ENCODE results near the gene NR2F1-AS1. TPM values are rescaled to one million over a fixed set of nuclear protein-coding genes. Genes with fewer than 3 reads are reported as not detected.
"Not testable (repeated sequence)": the region's sequence is repeated elsewhere in the genome, so short reads cannot be mapped to it uniquely, and the experiment has no call there.

Gene NR2F1-AS1
- total RNA-seq, 1 experiment from 2014 or later, result 23.0 TPM

- in situ Hi-C loops (cut with HindIII; ENCODE audit: low sequenced_read_pairs), result no loop called here
- DNase-seq (ENCODE audit: low spot score), result no peak
Observed at GRCh38 chr5:93477816-93478215, 103.2 kb downstream of the NR2F1-AS1 start.

GRCh38 chr5:93476251-93476742, 104.7 kb downstream of the NR2F1-AS1 start:
- no peak for DNase-seq (ENCODE audit: low spot score)
- in situ Hi-C loops (cut with HindIII; ENCODE audit: low sequenced_read_pairs), result no loop called here

DNA sequence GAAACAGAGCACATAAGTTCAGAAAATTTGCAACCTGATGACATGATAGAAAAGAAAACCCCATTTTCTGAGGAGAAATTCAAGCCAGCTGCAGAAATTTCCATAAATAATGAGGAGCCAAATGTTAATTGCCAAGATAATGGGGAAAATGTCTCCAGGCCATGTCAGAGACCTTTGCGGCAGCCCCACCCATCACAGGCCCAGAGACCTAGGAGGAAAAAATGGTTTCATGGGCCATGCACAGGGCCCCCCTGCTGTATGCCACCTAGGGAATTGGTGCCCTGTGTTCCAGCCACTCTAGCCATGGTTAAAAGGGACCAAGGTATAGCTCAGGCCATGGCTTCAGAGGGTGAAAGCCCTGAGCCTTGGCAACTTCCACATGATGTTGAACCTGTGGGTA, 118.1 kb downstream of the NR2F1-AS1 start:
- no peak for DNase-seq (ENCODE audit: low spot score)
- in situ Hi-C loops (cut with HindIII; ENCODE audit: low sequenced_read_pairs), result no loop called here

DNA sequence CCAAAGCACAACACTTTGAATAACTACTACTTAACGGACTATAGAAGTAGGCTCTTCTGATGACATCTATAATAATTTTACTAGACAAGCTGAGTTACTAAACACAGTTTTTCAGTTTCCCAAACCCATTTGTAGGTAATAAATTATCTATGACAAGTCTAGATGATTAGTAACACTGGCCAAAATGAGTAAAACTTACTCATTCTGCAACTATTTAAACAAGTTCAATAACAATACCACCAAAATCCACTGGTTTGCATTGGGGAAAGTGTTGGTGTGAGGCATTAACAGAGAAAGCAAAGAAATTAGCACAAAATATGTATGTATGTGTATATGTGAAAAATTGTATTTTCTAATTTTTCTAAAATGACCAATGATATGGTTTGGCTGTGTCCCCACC, 119.3 kb downstream of the NR2F1-AS1 start:
- DNase-seq (ENCODE audit: low spot score), result no peak
- in situ Hi-C loops (cut with HindIII; ENCODE audit: low sequenced_read_pairs), result no loop called here

GRCh38 chr5:93460286-93460685, 120.7 kb downstream of the NR2F1-AS1 start:
- in situ Hi-C loops (cut with HindIII; ENCODE audit: low sequenced_read_pairs), result no loop called here
- DNase-seq (ENCODE audit: low spot score), result no peak

DNA sequence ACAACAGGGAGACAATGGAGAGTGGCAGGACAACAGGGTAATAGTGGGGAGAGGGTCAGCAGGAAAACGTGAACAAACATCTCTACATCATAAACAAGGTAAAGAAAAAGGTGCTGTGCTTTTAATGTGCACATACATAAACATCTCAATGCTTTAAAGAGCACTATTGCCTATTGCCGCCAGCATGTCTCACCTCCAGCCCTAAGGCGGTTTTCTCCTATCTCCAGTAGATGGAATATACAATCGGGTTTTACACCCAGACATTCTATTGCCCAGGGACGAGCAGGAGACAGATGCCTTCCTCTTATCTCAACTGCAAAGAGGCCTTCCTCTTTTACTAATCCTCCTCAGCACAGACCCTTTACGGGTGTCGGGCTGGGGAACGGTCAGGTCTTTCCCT, 124.2 kb downstream of the NR2F1-AS1 start:
- in situ Hi-C loops (cut with HindIII; ENCODE audit: low sequenced_read_pairs), result not testable (repeated sequence)

GRCh38 chr5:93454896-93455295, 126.1 kb downstream of the NR2F1-AS1 start:
- in situ Hi-C loops (cut with HindIII; ENCODE audit: low sequenced_read_pairs), result no loop called here
- no peak for DNase-seq (ENCODE audit: low spot score)

More for the DNA sequence above, 124.2 kb downstream of the NR2F1-AS1 start:
- not testable (repeated sequence) for DNase-seq (ENCODE audit: low spot score)

- in situ Hi-C loops (cut with HindIII; ENCODE audit: low sequenced_read_pairs), result no loop called here
- no peak for DNase-seq (ENCODE audit: low spot score)
Observed at GRCh38 chr5:93452255-93452654, 128.8 kb downstream of the NR2F1-AS1 start.

DNA sequence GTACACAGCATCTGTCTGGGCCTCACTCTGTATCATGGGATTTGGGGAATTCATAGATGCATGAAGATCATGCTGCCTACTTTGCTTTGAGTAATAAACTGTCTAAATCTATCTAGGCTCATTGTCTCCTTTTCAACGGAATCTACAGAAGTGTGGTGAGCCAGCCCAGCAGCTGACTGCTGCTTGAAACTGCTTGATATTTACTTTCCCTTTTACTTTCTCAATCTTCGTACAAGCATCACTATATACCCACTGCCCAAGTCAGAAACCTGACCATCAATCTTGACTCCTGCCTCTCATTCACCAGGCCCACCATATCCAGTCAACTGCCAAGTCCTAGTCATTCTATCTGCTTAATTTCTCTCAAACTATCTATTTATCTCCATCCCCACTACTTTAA, 142.9 kb downstream of the NR2F1-AS1 start:
- no peak for DNase-seq (ENCODE audit: low spot score)
- in situ Hi-C loops (cut with HindIII; ENCODE audit: low sequenced_read_pairs), result no loop called here

DNA sequence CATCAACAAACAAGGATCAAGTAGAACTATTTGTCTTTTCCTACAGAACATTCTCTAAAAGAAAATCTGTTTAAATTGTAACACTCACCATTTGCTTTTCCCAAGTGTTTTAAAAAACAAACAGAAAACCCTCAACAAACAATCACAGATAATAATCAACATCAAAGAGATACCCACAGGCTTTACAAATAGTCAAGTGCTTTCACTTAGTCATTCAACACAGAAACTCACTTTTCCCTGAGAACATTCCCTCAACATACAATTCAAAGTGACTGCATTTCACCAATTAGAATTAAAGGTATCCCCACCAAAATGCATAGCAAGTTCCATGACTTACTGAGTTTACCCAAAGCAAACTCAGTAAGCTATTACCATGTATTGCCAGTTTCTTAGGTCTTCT, 144.9 kb downstream of the NR2F1-AS1 start:
- no peak for DNase-seq (ENCODE audit: low spot score)
- in situ Hi-C loops (cut with HindIII; ENCODE audit: low sequenced_read_pairs), result no loop called here

GRCh38 chr5:93433422-93433821, 147.6 kb downstream of the NR2F1-AS1 start:
- DNase-seq (ENCODE audit: low spot score), result no peak
- in situ Hi-C loops (cut with HindIII; ENCODE audit: low sequenced_read_pairs), result no loop called here

DNA sequence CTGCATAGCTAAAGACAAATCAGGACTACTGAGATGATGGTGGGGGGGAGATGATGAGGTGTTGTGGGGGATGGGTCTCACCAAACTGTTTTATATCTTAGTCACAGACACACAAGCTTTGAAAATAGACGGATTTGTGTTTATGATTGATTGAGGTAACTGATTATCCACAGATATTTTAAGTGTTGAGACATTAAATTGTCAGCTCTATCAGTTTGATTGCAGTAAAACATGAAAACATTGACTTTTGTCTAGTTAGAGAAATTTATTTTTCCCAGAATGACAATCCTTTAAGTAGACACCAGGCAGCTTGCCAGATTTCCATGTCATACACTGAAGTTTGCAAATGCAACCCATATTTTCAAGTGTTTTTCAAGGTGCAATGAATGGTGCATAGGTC, 149.8 kb downstream of the NR2F1-AS1 start:
- in situ Hi-C loops (cut with HindIII; ENCODE audit: low sequenced_read_pairs), result no loop called here
- no peak for DNase-seq (ENCODE audit: low spot score)

GRCh38 chr5:93430673-93431199, 150.3 kb downstream of the NR2F1-AS1 start:
- in situ Hi-C loops (cut with HindIII; ENCODE audit: low sequenced_read_pairs), result no loop called here
- DNase-seq (ENCODE audit: low spot score), result no peak

- no peak for DNase-seq (ENCODE audit: low spot score)
- in situ Hi-C loops (cut with HindIII; ENCODE audit: low sequenced_read_pairs), result no loop called here
Observed at GRCh38 chr5:93430118-93430517, 150.9 kb downstream of the NR2F1-AS1 start.

DNA sequence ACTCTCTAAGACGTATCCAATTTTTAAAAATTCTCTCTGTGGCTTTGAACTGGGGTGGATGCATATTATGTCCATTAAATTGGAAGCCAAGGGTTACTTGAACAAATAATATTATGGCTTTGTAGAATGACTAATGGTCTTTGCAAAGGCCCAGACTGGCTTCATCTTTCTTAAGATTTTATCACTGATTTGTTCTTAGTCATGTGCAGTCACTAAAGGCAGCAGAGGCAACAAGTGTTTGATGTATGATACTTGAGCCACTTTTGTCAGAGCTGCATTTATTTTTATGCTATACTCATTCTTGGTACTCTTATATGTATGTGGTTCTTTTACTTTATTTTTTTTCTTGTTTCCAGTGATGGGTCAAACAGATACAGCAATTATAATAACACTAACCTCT, 152.2 kb downstream of the NR2F1-AS1 start:
- no peak for DNase-seq (ENCODE audit: low spot score)
- in situ Hi-C loops (cut with HindIII; ENCODE audit: low sequenced_read_pairs), result no loop called here

- no peak for DNase-seq (ENCODE audit: low spot score)
- in situ Hi-C loops (cut with HindIII; ENCODE audit: low sequenced_read_pairs), result no loop called here
Observed at GRCh38 chr5:93427316-93427715, 153.7 kb downstream of the NR2F1-AS1 start.

- in situ Hi-C loops (cut with HindIII; ENCODE audit: low sequenced_read_pairs), result no loop called here
- DNase-seq (ENCODE audit: low spot score), result peak; percentile 39
Observed at GRCh38 chr5:93425096-93425495, 155.9 kb downstream of the NR2F1-AS1 start.

DNA sequence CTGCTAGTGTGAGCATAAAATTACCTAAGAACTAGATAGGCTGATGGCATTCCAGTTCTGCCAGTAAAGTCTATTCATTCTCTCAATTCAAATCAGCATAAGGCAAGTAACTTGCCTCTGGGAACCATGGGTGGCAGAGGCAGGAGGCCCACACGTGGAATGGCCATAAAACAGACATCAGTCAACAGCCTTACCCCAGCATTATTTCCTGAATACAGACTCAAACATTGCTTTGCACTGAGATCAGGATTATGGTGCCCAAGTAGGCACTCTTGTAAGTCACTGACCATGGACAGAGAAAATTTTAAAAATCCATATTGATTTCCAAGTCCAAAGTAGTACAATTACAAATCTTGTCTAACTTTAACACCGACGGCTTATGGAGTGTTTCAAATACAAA, 157.7 kb downstream of the NR2F1-AS1 start:
- in situ Hi-C loops (cut with HindIII; ENCODE audit: low sequenced_read_pairs), result no loop called here
- no peak for DNase-seq (ENCODE audit: low spot score)

DNA sequence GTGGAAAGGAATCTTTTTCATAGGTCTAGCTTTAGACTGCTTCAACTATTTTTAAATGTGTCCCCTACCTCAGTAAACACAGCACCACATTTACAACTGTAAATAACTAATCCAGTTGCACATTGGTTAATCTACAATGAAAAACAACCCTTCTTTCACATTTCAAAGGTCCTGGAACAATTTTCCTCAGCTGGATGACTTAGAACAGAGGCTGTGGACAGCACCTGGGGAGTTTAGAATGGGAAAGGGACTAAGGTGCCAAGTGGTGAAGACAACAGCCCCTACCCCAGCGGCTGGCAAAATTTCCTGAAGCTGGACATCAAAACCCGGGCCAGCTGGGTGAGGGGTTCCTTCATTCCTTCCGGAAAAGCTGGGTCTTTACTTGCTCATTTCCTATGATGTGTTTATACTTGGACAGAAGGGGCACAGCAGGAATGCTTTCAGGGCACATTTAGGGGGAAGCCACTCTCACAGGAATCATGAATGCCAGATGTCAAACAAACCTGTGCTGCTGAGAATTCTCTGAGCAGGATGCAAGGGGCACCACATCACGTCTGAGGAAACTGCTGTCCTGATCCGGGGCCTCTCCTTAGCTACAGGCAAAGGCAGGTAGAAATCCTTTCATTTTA, 158.3 kb downstream of the NR2F1-AS1 start:
- DNase-seq (ENCODE audit: low spot score), result peak; percentile 72
- in situ Hi-C loops (cut with HindIII; ENCODE audit: low sequenced_read_pairs), result no loop called here

GRCh38 chr5:93421987-93422401, 159.0 kb downstream of the NR2F1-AS1 start:
- peak; percentile 46 for DNase-seq (ENCODE audit: low spot score)
- in situ Hi-C loops (cut with HindIII; ENCODE audit: low sequenced_read_pairs), result no loop called here

DNA sequence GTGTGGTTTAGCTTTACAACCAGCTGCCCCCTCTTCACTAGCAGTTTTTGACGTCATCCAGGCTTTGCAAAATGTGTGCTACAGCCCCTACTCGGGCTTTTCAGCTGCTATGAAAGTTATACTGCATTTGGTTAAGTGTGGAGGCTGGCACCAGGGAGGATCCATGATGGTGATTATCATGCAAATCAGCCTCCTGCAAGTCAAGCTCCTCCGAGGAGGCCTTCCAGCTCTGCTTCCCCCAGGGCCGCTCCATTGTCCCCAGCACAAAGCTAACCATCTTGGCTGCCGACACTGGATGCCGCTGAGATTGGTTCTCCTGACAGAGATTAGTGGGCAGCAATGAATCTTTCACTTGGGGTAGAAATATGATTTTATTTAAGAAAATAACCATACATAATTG, 159.6 kb downstream of the NR2F1-AS1 start:
- in situ Hi-C loops (cut with HindIII; ENCODE audit: low sequenced_read_pairs), result no loop called here
- DNase-seq (ENCODE audit: low spot score), result peak; percentile 22

All from G401 (cell line).